ENCODE results near the gene PCCA. TPM values are rescaled to one million over a fixed set of nuclear protein-coding genes. Genes with fewer than 3 reads are reported as not detected.

Gene PCCA
- polyA plus RNA-seq, 1 of the 3 experiments (the other 2 are of a cell fraction), result 7.3 TPM

DNA sequence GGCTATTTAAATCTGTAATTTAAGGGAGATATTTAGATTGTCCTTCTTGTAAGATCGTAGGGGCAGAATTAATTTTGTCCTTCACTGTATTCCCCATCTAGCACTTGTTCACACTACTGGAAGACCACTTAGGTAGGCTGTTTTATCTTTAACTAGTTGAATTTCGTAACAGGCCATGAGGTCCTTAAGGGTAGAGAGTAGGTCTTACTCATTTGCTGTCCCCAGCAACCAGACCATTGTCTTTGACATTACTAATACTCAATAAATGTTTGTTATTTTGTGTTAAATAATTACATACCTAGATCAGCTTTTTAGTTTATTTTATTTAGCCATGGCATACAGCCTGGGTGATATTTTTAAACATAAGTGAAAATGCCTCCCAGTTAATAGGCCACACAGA lies 177.1 kb downstream of the PCCA start (continued):
- TF ChIP-seq, protein P1, sequence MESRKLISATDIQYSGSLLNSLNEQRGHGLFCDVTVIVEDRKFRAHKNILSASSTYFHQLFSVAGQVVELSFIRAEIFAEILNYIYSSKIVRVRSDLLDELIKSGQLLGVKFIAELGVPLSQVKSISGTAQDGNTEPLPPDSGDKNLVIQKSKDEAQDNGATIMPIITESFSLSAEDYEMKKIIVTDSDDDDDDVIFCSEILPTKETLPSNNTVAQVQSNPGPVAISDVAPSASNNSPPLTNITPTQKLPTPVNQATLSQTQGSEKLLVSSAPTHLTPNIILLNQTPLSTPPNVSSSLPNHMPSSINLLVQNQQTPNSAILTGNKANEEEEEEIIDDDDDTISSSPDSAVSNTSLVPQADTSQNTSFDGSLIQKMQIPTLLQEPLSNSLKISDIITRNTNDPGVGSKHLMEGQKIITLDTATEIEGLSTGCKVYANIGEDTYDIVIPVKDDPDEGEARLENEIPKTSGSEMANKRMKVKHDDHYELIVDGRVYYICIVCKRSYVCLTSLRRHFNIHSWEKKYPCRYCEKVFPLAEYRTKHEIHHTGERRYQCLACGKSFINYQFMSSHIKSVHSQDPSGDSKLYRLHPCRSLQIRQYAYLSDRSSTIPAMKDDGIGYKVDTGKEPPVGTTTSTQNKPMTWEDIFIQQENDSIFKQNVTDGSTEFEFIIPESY (IDR thresholded peaks at IDR 0.05; ENCODE audit: borderline replicate concordance, low read depth), result no peak

DNA sequence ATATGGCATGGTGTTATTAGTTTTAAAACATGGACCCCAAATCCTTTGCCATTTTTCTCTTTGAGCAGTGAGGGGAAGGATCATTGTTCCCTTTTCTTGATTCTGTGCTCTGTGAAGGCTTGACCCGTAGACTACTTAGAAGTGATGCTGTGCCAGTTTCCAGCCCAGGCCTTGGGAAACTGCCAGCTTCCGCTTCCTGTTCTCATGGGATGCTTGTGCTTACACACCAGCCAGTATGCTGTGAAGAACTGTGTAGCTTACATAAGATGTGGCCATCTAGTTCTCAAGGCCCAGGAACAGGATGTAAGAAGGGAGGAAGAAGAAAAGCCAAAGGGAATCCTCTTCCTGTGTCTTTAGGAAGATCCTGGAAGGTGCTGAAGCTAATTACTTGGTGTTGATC lies 180.9 kb downstream of the PCCA start:
- Histone ChIP-seq H3K36me3 (replicated peaks in 1 of 2; ENCODE audit: control insufficient read depth in 1 of 2, insufficient read depth in 2 of 2, low read length in 1 of 2) (peaks cover 8 to 24% of the 10 kb centered on the region in 2 experiments), H3F3A (replicated peaks; ENCODE audit: insufficient read depth) (no peaks in the 10 kb centered on the region), H3K27ac (ENCODE audit: low read depth in 2 of 2, low read length in 1 of 2) (peak overlapping the region in 1 of 2 experiments; percentile 36; a peak in 1 of 4 replicates), H3K9me3 (no peaks in the 10 kb centered on the region), H3K27me3 (ENCODE audit: insufficient read depth) (no peaks in the 10 kb centered on the region), H2AFZ (ENCODE audit: low read depth) (no peak overlapping the region), H3K9me2 (no peaks in the 10 kb centered on the region), H3K4me2 (no peak overlapping the region), H4K20me1 (ENCODE audit: insufficient read depth) (no peaks in the 10 kb centered on the region), H3K4me1 (ENCODE audit: control insufficient read depth in 1 of 2, insufficient read depth in 2 of 2, low read depth in 1 of 2, low read length in 1 of 2) (no peaks in the 10 kb centered on the region; a peak in 3 of 4 replicates), H3K9ac (no peak overlapping the region), H3K79me2 (ENCODE audit: insufficient read depth) (no peaks in the 10 kb centered on the region), H3K4me3 (ENCODE audit: low read depth in 2 of 2, low read length in 1 of 2) (no peak overlapping the region)
- POLR2A ChIA-PET, result no interaction called here
- TF ChIP-seq NFIC (IDR thresholded peaks at IDR 0.05; ENCODE audit: borderline replicate concordance) (0 out of 2 replicates have a peak, but pooled peaks have one; percentile 19), NRF1 (IDR thresholded peaks at IDR 0.05; ENCODE audit: low read depth, low read length) (no peak)
- CTCF ChIA-PET, result no interaction called here
- 81% methylated on average over 2 of the region's 2 CpGs for WGBS (ENCODE audit: low lambda C conversion rate)
- no peak for DNase-seq

DNA sequence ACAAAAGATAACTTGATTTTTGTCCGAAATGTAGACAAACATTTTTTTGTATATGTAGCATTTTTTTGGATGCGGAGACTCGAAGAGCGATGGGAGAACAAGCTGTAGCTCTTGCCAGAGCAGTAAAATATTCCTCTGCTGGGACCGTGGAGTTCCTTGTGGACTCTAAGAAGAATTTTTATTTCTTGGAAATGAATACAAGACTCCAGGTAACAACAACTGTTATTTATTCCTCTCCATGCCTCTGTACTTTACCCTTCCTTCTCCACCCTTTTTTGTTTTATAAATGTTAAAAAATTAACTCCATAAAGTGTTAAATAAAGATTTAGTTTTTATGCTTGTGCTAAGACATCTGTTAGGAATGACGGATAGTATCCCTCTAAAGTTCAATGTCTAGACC lies 184.2 kb downstream of the PCCA start:
- no peaks in the 10 kb centered on the region for H3K27me3 ChIP-seq (ENCODE audit: insufficient read depth)
- POLR2A ChIA-PET, result no interaction called here
- no peaks in the 10 kb centered on the region for H3K79me2 ChIP-seq (ENCODE audit: insufficient read depth)
- H3K27ac ChIP-seq (ENCODE audit: low read depth in 2 of 2, low read length in 1 of 2), result no peak overlapping the region
- TF ChIP-seq TEAD4 (IDR thresholded peaks at IDR 0.05; ENCODE audit: borderline replicate concordance, insufficient read depth) (no peak), SIN3A (IDR thresholded peaks at IDR 0.05; ENCODE audit: borderline replicate concordance, low read depth, low read length) (no peak), RFX5 (IDR thresholded peaks at IDR 0.05; ENCODE audit: low read length) (no peak), RCOR1 (IDR thresholded peaks at IDR 0.05; ENCODE audit: low read length) (no peak), ELF1 (IDR thresholded peaks at IDR 0.05) (no peak), YY1 (IDR thresholded peaks at IDR 0.05; ENCODE audit: low read depth) (no peak), TAF1 (IDR thresholded peaks at IDR 0.05; ENCODE audit: borderline replicate concordance, low read depth, low read length) (no peak), CHD2 (IDR thresholded peaks at IDR 0.05; ENCODE audit: low read length, partially characterized antibody) (no peak), NRF1 (IDR thresholded peaks at IDR 0.05; ENCODE audit: low read depth, low read length) (no peak), SMC3 (IDR thresholded peaks at IDR 0.05; ENCODE audit: low read depth, low read length) (no peak), MXI1 (IDR thresholded peaks at IDR 0.05; ENCODE audit: low read depth, low read length) (no peak)
- TF ChIP-seq, protein P2, sequence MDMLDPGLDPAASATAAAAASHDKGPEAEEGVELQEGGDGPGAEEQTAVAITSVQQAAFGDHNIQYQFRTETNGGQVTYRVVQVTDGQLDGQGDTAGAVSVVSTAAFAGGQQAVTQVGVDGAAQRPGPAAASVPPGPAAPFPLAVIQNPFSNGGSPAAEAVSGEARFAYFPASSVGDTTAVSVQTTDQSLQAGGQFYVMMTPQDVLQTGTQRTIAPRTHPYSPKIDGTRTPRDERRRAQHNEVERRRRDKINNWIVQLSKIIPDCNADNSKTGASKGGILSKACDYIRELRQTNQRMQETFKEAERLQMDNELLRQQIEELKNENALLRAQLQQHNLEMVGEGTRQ (IDR thresholded peaks at IDR 0.05; ENCODE audit: borderline replicate concordance, low read depth, low read length), result no peak
- TF ChIP-seq, protein P3, sequence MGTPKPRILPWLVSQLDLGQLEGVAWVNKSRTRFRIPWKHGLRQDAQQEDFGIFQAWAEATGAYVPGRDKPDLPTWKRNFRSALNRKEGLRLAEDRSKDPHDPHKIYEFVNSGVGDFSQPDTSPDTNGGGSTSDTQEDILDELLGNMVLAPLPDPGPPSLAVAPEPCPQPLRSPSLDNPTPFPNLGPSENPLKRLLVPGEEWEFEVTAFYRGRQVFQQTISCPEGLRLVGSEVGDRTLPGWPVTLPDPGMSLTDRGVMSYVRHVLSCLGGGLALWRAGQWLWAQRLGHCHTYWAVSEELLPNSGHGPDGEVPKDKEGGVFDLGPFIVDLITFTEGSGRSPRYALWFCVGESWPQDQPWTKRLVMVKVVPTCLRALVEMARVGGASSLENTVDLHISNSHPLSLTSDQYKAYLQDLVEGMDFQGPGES (IDR thresholded peaks at IDR 0.05; ENCODE audit: low read depth, low read length), result no peak
- TF ChIP-seq, protein P4, sequence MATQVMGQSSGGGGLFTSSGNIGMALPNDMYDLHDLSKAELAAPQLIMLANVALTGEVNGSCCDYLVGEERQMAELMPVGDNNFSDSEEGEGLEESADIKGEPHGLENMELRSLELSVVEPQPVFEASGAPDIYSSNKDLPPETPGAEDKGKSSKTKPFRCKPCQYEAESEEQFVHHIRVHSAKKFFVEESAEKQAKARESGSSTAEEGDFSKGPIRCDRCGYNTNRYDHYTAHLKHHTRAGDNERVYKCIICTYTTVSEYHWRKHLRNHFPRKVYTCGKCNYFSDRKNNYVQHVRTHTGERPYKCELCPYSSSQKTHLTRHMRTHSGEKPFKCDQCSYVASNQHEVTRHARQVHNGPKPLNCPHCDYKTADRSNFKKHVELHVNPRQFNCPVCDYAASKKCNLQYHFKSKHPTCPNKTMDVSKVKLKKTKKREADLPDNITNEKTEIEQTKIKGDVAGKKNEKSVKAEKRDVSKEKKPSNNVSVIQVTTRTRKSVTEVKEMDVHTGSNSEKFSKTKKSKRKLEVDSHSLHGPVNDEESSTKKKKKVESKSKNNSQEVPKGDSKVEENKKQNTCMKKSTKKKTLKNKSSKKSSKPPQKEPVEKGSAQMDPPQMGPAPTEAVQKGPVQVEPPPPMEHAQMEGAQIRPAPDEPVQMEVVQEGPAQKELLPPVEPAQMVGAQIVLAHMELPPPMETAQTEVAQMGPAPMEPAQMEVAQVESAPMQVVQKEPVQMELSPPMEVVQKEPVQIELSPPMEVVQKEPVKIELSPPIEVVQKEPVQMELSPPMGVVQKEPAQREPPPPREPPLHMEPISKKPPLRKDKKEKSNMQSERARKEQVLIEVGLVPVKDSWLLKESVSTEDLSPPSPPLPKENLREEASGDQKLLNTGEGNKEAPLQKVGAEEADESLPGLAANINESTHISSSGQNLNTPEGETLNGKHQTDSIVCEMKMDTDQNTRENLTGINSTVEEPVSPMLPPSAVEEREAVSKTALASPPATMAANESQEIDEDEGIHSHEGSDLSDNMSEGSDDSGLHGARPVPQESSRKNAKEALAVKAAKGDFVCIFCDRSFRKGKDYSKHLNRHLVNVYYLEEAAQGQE (IDR thresholded peaks at IDR 0.05; ENCODE audit: low read depth, low read length), result no peak
- H3K36me3 ChIP-seq (replicated peaks in 1 of 2; ENCODE audit: control insufficient read depth in 1 of 2, insufficient read depth in 2 of 2, low read length in 1 of 2), result peaks cover 12 to 25% of the 10 kb centered on the region in 2 experiments
- H3K9ac ChIP-seq, result no peak overlapping the region
- no peaks in the 10 kb centered on the region for H3F3A ChIP-seq (replicated peaks; ENCODE audit: insufficient read depth)
- H3K4me1 ChIP-seq (ENCODE audit: control insufficient read depth in 1 of 2, insufficient read depth in 2 of 2, low read depth in 1 of 2, low read length in 1 of 2), result no peaks in the 10 kb centered on the region; a peak in 2 of 4 replicates
- H3K4me2 ChIP-seq, result no peak overlapping the region
- no peak for DNase-seq
- no peaks in the 10 kb centered on the region for H3K9me3 ChIP-seq
- H3K9me2 ChIP-seq, result no peaks in the 10 kb centered on the region
- 93% methylated on average over 6 of the region's 6 CpGs for WGBS (ENCODE audit: low lambda C conversion rate)
- H2AFZ ChIP-seq (ENCODE audit: low read depth), result no peak overlapping the region
- CTCF ChIA-PET, result no interaction called here
- H4K20me1 ChIP-seq (ENCODE audit: insufficient read depth), result no peaks in the 10 kb centered on the region
- no peak overlapping the region for H3K4me3 ChIP-seq (ENCODE audit: low read depth in 2 of 2, low read length in 1 of 2)
